Measurements from ENCODE around the gene NTMT1. TPM values are rescaled to one million over a fixed set of nuclear protein-coding genes. Genes with fewer than 3 reads are reported as not detected.

Gene NTMT1
- polyA plus RNA-seq, 3 donors = 16.0 to 43.9 (median 28.2) TPM

DNA sequence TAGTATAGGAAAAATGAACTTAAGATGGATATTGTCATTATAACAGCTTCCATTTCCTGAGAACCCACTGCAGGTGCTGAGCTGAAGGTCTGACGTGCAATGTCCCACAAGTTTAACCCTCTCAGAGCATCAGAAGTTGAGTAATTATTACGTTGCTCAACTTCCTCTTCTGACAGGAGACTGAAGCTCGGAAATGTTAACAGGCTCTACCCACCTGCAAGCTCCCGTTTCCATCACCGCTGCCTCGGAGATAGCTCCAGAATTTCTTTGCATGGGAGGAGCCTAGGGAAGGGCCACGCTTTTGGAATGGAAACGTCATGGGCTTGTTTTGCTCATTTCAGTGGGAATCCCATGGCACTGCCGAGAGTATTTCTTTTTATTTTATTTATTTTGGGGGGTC, 1.0 kb upstream of the NTMT1 start:
- H3K4me3 Mint-ChIP-seq = peak overlapping the region; percentile 80 to 86
- peak overlapping the region; percentile 89 to 96 (median 93) for H3K27ac Mint-ChIP-seq
- peak; percentile 79 to 92 (median 88) for DNase-seq
- Histone ChIP-seq H2AFZ (ENCODE audit: insufficient read depth, low read depth, low read length, poor library complexity, severe bottlenecking) (no peak overlapping the region), H3K36me3 (replicated peaks in 1 of 2; ENCODE audit: control insufficient read depth in 1 of 2, insufficient read depth in 2 of 2, low read length in 2 of 2) (peaks cover 0 to 8% of the 10 kb centered on the region in 2 donors), H3K9ac (ENCODE audit: insufficient read depth, low read length, poor library complexity, severe bottlenecking) (no peak overlapping the region), H3K4me2 (replicated peaks; ENCODE audit: extremely low read depth, low read length, poor library complexity, severe bottlenecking) (peak overlapping the region; percentile 84), H3K4me3 (replicated peaks in 1 of 3; ENCODE audit: low read depth in 2 of 3, low read length in 3 of 3) (peak overlapping the region in 2 of 3 experiments; percentile 75 to 83), H3K27ac (ENCODE audit: low read depth in 1 of 2, low read length in 2 of 2) (peak overlapping the region; percentile 70 to 86), H3K4me1 (ENCODE audit: control insufficient read depth in 1 of 2, insufficient read depth in 2 of 2, low read length in 2 of 2) (peaks cover 53 to 66% of the 10 kb centered on the region in 2 donors), H4K20me1 (ENCODE audit: insufficient read depth, low read length) (peaks cover 36% of the 10 kb centered on the region), H3K9me3 (replicated peaks in 1 of 2; ENCODE audit: control insufficient read depth in 1 of 2, insufficient read depth in 1 of 2, low read length in 2 of 2) (no peaks in the 10 kb centered on the region), H3K79me2 (ENCODE audit: insufficient read depth, low read length) (peaks cover 41% of the 10 kb centered on the region), H3K27me3 (ENCODE audit: control insufficient read depth in 2 of 2, insufficient read depth in 2 of 2, low read length in 2 of 2) (peaks cover 8 to 14% of the 10 kb centered on the region in 2 donors)
- TF ChIP-seq, protein P1, sequence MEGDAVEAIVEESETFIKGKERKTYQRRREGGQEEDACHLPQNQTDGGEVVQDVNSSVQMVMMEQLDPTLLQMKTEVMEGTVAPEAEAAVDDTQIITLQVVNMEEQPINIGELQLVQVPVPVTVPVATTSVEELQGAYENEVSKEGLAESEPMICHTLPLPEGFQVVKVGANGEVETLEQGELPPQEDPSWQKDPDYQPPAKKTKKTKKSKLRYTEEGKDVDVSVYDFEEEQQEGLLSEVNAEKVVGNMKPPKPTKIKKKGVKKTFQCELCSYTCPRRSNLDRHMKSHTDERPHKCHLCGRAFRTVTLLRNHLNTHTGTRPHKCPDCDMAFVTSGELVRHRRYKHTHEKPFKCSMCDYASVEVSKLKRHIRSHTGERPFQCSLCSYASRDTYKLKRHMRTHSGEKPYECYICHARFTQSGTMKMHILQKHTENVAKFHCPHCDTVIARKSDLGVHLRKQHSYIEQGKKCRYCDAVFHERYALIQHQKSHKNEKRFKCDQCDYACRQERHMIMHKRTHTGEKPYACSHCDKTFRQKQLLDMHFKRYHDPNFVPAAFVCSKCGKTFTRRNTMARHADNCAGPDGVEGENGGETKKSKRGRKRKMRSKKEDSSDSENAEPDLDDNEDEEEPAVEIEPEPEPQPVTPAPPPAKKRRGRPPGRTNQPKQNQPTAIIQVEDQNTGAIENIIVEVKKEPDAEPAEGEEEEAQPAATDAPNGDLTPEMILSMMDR (IDR thresholded peaks at IDR 0.05) = no peak
- H3K9me3 Mint-ChIP-seq = peaks cover 0 to 3% (median 0%) of the 10 kb centered on the region in 7 donors
- intact Hi-C loops (cut with micrococcal nuclease) = loop anchor here in 1 of 2 donors (2.0 to 5.0 kb wide), 3 partner anchors 14 to 448 kb away; partner anchors contain the start of gene IER5L
- peaks cover 14 to 16% of the 10 kb centered on the region in 2 donors for H3K36me3 Mint-ChIP-seq
- peaks cover 10 to 17% (median 15%) of the 10 kb centered on the region in 3 donors for H3K27me3 Mint-ChIP-seq (ENCODE audit: low read depth in 3 of 3)
- H3K4me1 Mint-ChIP-seq = peaks cover 66% of the 10 kb centered on the region
- WGBS (ENCODE audit: insufficient coverage) = 0% methylated on average over 7 of the region's 9 CpGs

DNA sequence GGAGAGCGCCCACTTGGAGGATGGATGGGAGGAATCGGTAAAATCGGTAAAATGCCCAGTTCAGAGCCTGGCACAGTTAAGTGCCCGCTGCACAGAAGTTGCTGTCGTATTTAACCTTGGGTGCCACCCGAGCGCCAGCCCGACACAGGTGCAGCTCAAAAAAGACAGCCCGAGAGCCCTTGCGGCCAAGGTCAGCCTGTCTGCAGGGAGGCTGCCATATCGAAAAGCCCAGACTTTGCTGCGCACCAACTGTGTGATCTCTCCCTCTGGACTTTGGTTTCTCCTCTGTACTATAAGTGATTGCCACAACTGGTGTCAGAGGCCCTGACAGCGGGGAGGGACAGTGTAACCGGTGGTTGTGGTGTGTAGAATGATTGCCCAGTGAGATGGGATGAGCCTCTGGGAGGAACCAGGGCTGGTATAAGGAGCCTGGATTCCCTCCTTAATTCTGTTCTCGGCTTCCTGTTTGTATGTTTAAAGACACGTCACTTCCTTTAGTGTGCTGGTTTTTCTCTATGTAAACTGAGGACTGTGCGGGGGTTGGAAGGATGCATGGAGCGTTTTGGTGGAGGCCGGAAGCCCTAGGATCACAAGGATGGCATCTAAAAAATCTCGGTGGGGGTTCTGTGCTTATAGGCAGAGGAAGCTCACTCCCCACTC, 792 bp downstream of the NTMT1 start:
- peaks cover 54% of the 10 kb centered on the region for H4K20me1 ChIP-seq (ENCODE audit: insufficient read depth, low read length)
- H2AFZ ChIP-seq (ENCODE audit: insufficient read depth, low read depth, low read length, poor library complexity, severe bottlenecking) = peak overlapping the region; percentile 65
- peaks cover 47 to 56% of the 10 kb centered on the region in 2 donors for H3K4me1 ChIP-seq (ENCODE audit: control insufficient read depth in 1 of 2, insufficient read depth in 2 of 2, low read length in 2 of 2)
- H3K27me3 ChIP-seq (ENCODE audit: control insufficient read depth in 2 of 2, insufficient read depth in 2 of 2, low read length in 2 of 2) = peaks cover 0 to under 1% of the 10 kb centered on the region in 2 donors
- H3K9me3 ChIP-seq (replicated peaks in 1 of 2; ENCODE audit: control insufficient read depth in 1 of 2, insufficient read depth in 1 of 2, low read length in 2 of 2) = no peaks in the 10 kb centered on the region
- Mint-ChIP-seq H3K27me3 (ENCODE audit: low read depth in 3 of 3) (peaks cover 0 to 5% (median under 1%) of the 10 kb centered on the region in 3 donors), H3K4me3 (peak overlapping the region; percentile 80 to 94), H3K4me1 (peaks cover 65% of the 10 kb centered on the region), H3K36me3 (peaks cover 20 to 23% of the 10 kb centered on the region in 2 donors), H3K9me3 (peaks cover 0 to 3% (median 0%) of the 10 kb centered on the region in 7 donors), H3K27ac (peak overlapping the region; percentile 87 to 96 (median 93))
- 0% methylated on average over 13 of the region's 20 CpGs for WGBS (ENCODE audit: insufficient coverage)
- H3K4me3 ChIP-seq (replicated peaks in 1 of 3; ENCODE audit: low read depth in 2 of 3, low read length in 3 of 3) = peak overlapping the region; percentile 51 to 83 (median 75)
- TF ChIP-seq, protein P1 (IDR thresholded peaks at IDR 0.05) = no peak
- intact Hi-C loops (cut with micrococcal nuclease) = loop anchor here in 1 of 2 donors (2.0 to 5.0 kb wide), 2 partner anchors 16 to 449 kb away; partner anchors contain the start of genes ASB6 and IER5L
- H3K4me2 ChIP-seq (replicated peaks; ENCODE audit: extremely low read depth, low read length, poor library complexity, severe bottlenecking) = peak overlapping the region; percentile 84
- peaks cover under 1 to 24% of the 10 kb centered on the region in 2 donors for H3K36me3 ChIP-seq (replicated peaks in 1 of 2; ENCODE audit: control insufficient read depth in 1 of 2, insufficient read depth in 2 of 2, low read length in 2 of 2)
- peaks cover 59% of the 10 kb centered on the region for H3K79me2 ChIP-seq (ENCODE audit: insufficient read depth, low read length)
- H3K9ac ChIP-seq (ENCODE audit: insufficient read depth, low read length, poor library complexity, severe bottlenecking) = peak overlapping the region; percentile 91
- H3K27ac ChIP-seq (ENCODE audit: low read depth in 1 of 2, low read length in 2 of 2) = peak overlapping the region; percentile 86 to 97
- DNase-seq = peak in 2 of 3 donors; percentile 35 to 52
